IMR-90 (cell line): ENCODE data around the gene PATL2. TPM values are rescaled to one million over a fixed set of nuclear protein-coding genes. Genes with fewer than 3 reads are reported as not detected.

Source experiments
- ATAC-seq: fragments of 200-7000 bp; cut with Tn5 transposase; 2 replicates; pipeline ENCODE4 v1.9.1; 2020; ENCODE audit warnings: low read depth, mild to moderate bottlenecking, moderate library complexity
- BruUV-seq: library from RNA; stranded (reverse); fragments of 400-500 nt; replicated peaks from 2 replicates; lab custom pipeline; 2021; lab: Mats Ljungman, UMichigan
- CTCF ChIA-PET: fragments of 300-600 bp; formaldehyde crosslinking; extraction: SDS; loops from one replicate; lab custom pipeline; 2021; ENCODE audit warnings: antibody characterized with exemption; lab: Yijun Ruan, JAX
- POLR2A ChIA-PET: fragments of 300-600 bp; sonication (Branson Sonifier 250); formaldehyde crosslinking; loops from one replicate; lab custom pipeline; 2022; ENCODE audit warnings: antibody characterized with exemption; ENCODE audit not compliant: unreplicated experiment; lab: Charles Lee
- DNase-seq: peaks from one replicate; pipeline ENCODE4 v3.0.0; 2013
- H2AFZ ChIP-seq: replicated peaks from 2 replicates; pipeline ENCODE3; 2013; ENCODE audit warnings: low read length, mild to moderate bottlenecking; ENCODE audit not compliant: poor library complexity
- H2AK5ac ChIP-seq: 2 replicates; pipeline ENCODE4 v1.6.1; 2013; ENCODE audit warnings: low read depth, low read length, inconsistent platforms
- H2AK9ac ChIP-seq: replicated peaks from 2 replicates; pipeline ENCODE3; 2013; ENCODE audit warnings: mild to moderate bottlenecking, low read depth, low read length, moderate library complexity; ENCODE audit not compliant: poor library complexity
- H2BK120ac ChIP-seq: 2 replicates; pipeline ENCODE4 v1.6.1; 2013; ENCODE audit warnings: low read depth, low read length, inconsistent platforms
- H2BK15ac ChIP-seq: 3 replicates; pipeline ENCODE4 v1.6.1; 2013; ENCODE audit warnings: low read depth, low read length, inconsistent platforms
- H2BK20ac ChIP-seq: 2 replicates; pipeline ENCODE4 v1.6.1; 2013; ENCODE audit warnings: low read depth, mild to moderate bottlenecking, inconsistent platforms, low read length, moderate library complexity
- H2BK5ac ChIP-seq: 2 replicates; pipeline ENCODE4 v1.6.1; 2013; ENCODE audit warnings: mild to moderate bottlenecking, low read depth, low read length, inconsistent platforms; ENCODE audit not compliant: poor library complexity, severe bottlenecking
- H3K14ac ChIP-seq: replicated peaks from 2 replicates; pipeline ENCODE4 v1.6.1; 2013; ENCODE audit warnings: low read depth, low read length, inconsistent platforms
- H3K18ac ChIP-seq: 2 replicates; pipeline ENCODE4 v1.6.1; 2013; ENCODE audit warnings: low read depth, low read length, control low read depth
- H3K23ac ChIP-seq: 2 replicates; pipeline ENCODE4 v1.6.1; 2013; ENCODE audit warnings: low read depth, low read length, inconsistent platforms
- H3K27ac ChIP-seq: 2 replicates; pipeline ENCODE4 v1.5.1; 2013; ENCODE audit warnings: mild to moderate bottlenecking, control low read depth, low read length; ENCODE audit not compliant: insufficient read depth
- H3K27me3 ChIP-seq: 2 replicates; pipeline ENCODE4 v1.6.1; 2013; ENCODE audit warnings: low read length; ENCODE audit not compliant: control insufficient read depth, insufficient read depth
- H3K36me3 ChIP-seq: 2 replicates; pipeline ENCODE4 v1.6.1; 2013; ENCODE audit warnings: low read length, mixed read lengths; ENCODE audit not compliant: control insufficient read depth, insufficient read depth
- H3K4ac ChIP-seq: 2 replicates; pipeline ENCODE4 v1.6.1; 2013; ENCODE audit warnings: low read depth, low read length, inconsistent platforms
- H3K4me1 ChIP-seq: 2 replicates; pipeline ENCODE4 v1.6.1; 2013; ENCODE audit warnings: low read length, mixed read lengths; ENCODE audit not compliant: control insufficient read depth, insufficient read depth
- H3K4me2 ChIP-seq: 2 replicates; pipeline ENCODE4 v1.6.1; 2013; ENCODE audit warnings: low read depth, mild to moderate bottlenecking, control low read depth, low read length, moderate library complexity
- H3K4me3 ChIP-seq: 2 replicates; pipeline ENCODE4 v1.5.1; 2013; ENCODE audit warnings: low read depth, mild to moderate bottlenecking, control low read depth, low read length, moderate library complexity; ENCODE audit not compliant: insufficient read depth
- H3K56ac ChIP-seq: 2 replicates; pipeline ENCODE4 v1.6.1; 2013; ENCODE audit warnings: low read length, inconsistent platforms; ENCODE audit not compliant: insufficient read depth; ENCODE audit errors: extremely low read depth
- H3K79me1 ChIP-seq, 2 experiments: 2 replicates each; pipeline ENCODE4 v1.6.1; 2013; ENCODE audit warnings: low read length in 2 of 2, inconsistent platforms in 1 of 2, low read depth in 1 of 2
- H3K9ac ChIP-seq: 2 replicates; pipeline ENCODE4 v1.6.1; 2013; ENCODE audit warnings: low read depth, low read length, control low read depth
- H3K9me1 ChIP-seq: 2 replicates; pipeline ENCODE4 v1.6.1; 2013; ENCODE audit warnings: low read length, inconsistent platforms; ENCODE audit not compliant: insufficient read depth
- H3K9me3 ChIP-seq: 2 replicates; pipeline ENCODE4 v1.6.1; 2013; ENCODE audit warnings: low read length; ENCODE audit not compliant: control insufficient read depth, insufficient read depth
- H4K20me1 ChIP-seq: 2 replicates; pipeline ENCODE4 v1.6.1; 2013; ENCODE audit warnings: low read length, inconsistent platforms; ENCODE audit not compliant: insufficient read depth
- H4K5ac ChIP-seq: 2 replicates; pipeline ENCODE4 v1.6.1; 2013; ENCODE audit warnings: mild to moderate bottlenecking, low read depth, low read length, control low read depth
- H4K8ac ChIP-seq, 2 experiments: 2 replicates each; pipeline ENCODE4 v1.6.1; 2013; ENCODE audit warnings: low read depth in 2 of 2, low read length in 2 of 2, control low read depth in 1 of 2, inconsistent platforms in 1 of 2
- H4K91ac ChIP-seq: 2 replicates; pipeline ENCODE4 v1.6.1; 2013; ENCODE audit warnings: low read depth, low read length, inconsistent platforms; ENCODE audit not compliant: insufficient read depth
- CEBPB ChIP-seq: IDR thresholded peaks from 2 replicates; pipeline ENCODE4 v1.6.1; 2012; ENCODE audit warnings: low read depth, low read length, improper control_type of control experiment
- CHD1 ChIP-seq: IDR thresholded peaks from 2 replicates; pipeline ENCODE4 v1.6.1; 2012; ENCODE audit warnings: low read depth, low read length, improper control_type of control experiment
- FOS ChIP-seq: fragments of 150-350 bp; IDR thresholded peaks from 2 replicates; pipeline ENCODE4 v1.6.1; 2016; ENCODE audit warnings: low read depth, low read length
- MAFK ChIP-seq: IDR thresholded peaks from 2 replicates; pipeline ENCODE4 v1.6.1; 2012; ENCODE audit warnings: low read depth, low read length, improper control_type of control experiment
- MXI1 ChIP-seq: IDR thresholded peaks from 2 replicates; pipeline ENCODE4 v1.6.1; 2012; ENCODE audit warnings: low read depth, mild to moderate bottlenecking, low read length, moderate library complexity, borderline replicate concordance
- NFE2L2 ChIP-seq: fragments of 150-350 bp; IDR thresholded peaks from 2 replicates; pipeline ENCODE4 v1.6.1; 2016; ENCODE audit warnings: low read depth, mild to moderate bottlenecking, low read length
- RAD21 ChIP-seq: IDR thresholded peaks from 2 replicates; pipeline ENCODE4 v1.6.1; 2012; ENCODE audit warnings: low read length, improper control_type of control experiment
- RCOR1 ChIP-seq: IDR thresholded peaks from 2 replicates; pipeline ENCODE4 v1.6.1; 2012; ENCODE audit warnings: mild to moderate bottlenecking, low read length, improper control_type of control experiment; ENCODE audit not compliant: insufficient replicate concordance
- RFX5 ChIP-seq: IDR thresholded peaks from 2 replicates; pipeline ENCODE4 v1.8.0; 2012; ENCODE audit warnings: low read depth, mild to moderate bottlenecking, low read length, moderate library complexity
- SMC3 ChIP-seq: fragments of 150-350 bp; IDR thresholded peaks from 2 replicates; pipeline ENCODE4 v1.6.1; 2016; ENCODE audit warnings: low read depth, mild to moderate bottlenecking, antibody characterized with exemption, low read length, moderate library complexity
- WGBS, 2 experiments: methylation state at CpG; one replicate each; pipeline versions ENCODE4 v1.1.5 to v1.1.7; 2013; ENCODE audit warnings: missing lambda C conversion rate in 2 of 2; ENCODE audit not compliant: insufficient read length in 1 of 2; ENCODE audit errors: extremely low coverage in 2 of 2; 5-methylcytosine and 5-hydroxymethylcytosine counted together
- dilution Hi-C: fragments of 300-500 bp; cut with HindIII; formaldehyde crosslinking; loops from one replicate; pipeline ENCODE4 v1.14.3; 2018; ENCODE audit warnings: low sequenced_read_pairs; ENCODE audit not compliant: unreplicated experiment
- in situ Hi-C: fragments of 300-500 bp; cut with MboI; formaldehyde crosslinking; loops from 3 replicates; pipeline ENCODE4 v1.14.3; 2019; ENCODE audit warnings: low sequenced_read_pairs, inconsistent platforms, mixed read lengths
- intact Hi-C: fragments of 100-400 bp; cut with micrococcal nuclease; formaldehyde crosslinking; loops from 2 replicates; pipeline ENCODE4 v1.10.0; 2022
- polyA plus RNA-seq, 3 experiments: library from polyadenylated mRNA; depleted of rRNA; stranded (reverse); fragments of >200 nt; gene quantifications; 2 replicates each; pipeline ENCODE4 v1.2.3, GENCODE V29; 2012; ENCODE audit warnings: low replicate concordance in 1 of 3
- total RNA-seq: library from RNA; depleted of rRNA; stranded (reverse); fragments of >200 nt; gene quantifications from 2 replicates; pipeline ENCODE4 v1.2.3, GENCODE V29; 2012
- TF ChIP-seq, protein P1 (sequence below): conservative IDR thresholded peaks from 2 replicates; pipeline ENCODE4 v1.5.1; 2012; ENCODE audit warnings: mild to moderate bottlenecking, low read depth, low read length, improper control_type of control experiment
- TF ChIP-seq, protein P2 (sequence below): fragments of 150-350 bp; IDR thresholded peaks from 2 replicates; pipeline ENCODE4 v1.6.1; 2017; ENCODE audit warnings: mild to moderate bottlenecking, antibody characterized with exemption, low read length, low read depth

Gene PATL2
- total and polyA plus RNA-seq, 2 of the 4 experiments (the other 2 are of a cell fraction) = 0.10 TPM; not detected in 1

DNA sequence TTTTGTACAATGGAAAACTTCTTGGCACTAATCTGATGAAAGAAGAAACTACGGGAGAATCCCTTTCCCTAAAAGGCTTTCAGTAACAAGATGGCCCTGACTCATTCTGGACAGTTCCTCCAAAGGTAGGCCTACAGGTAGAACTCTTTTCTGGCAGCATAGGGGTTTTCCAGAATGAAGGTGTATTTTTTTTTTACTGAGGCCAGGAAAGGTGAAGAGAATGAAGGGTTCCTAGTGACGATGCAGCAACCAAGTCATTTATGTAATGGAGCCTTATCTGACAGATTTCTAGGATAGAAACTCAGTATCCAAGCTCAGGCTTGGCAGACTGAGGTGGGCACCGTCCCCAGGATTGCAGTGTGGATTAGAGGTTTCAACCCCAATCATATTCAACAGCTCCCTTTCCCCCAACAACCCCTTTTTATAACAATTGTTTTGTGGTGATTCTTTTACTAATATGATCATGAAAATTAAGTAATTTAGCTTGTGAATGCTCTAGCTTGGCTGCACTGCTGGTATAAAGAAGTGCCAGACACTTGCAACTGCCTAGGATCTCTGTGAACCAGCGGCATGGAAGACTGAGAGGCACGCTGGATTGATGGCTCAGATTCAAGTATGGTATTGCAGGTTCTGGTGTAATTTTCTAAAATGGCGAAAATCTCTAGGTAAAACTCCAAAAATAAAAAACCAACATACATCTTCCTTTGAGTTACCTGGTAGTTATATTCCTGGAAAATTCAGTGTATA lies 16.5 kb upstream of the PATL2 start:
- Histone ChIP-seq H2AK5ac (peak overlapping the region; percentile 85), H3K23ac (peak overlapping the region; percentile 46), H2AFZ (no peak overlapping the region), H3K14ac (peak overlapping the region; percentile 39; the same call in 1 of the 2 replicates), H3K9me3 (no peaks in the 10 kb centered on the region), H3K9ac (no peak overlapping the region), H4K8ac (peak overlapping the region; percentile 5 to 29; a peak in 2 of 4 replicates), H3K4me3 (no peak overlapping the region), H3K4ac (peak overlapping the region; percentile 52), H3K4me2 (no peak overlapping the region), H3K9me1 (peaks cover 9% of the 10 kb centered on the region), H3K36me3 (peaks cover 3% of the 10 kb centered on the region; the same call in 1 of the 2 replicates), H3K27me3 (no peaks in the 10 kb centered on the region), H2BK120ac (peak overlapping the region; percentile 28), H2BK5ac (peak overlapping the region; percentile 74), H3K4me1 (peaks cover 2% of the 10 kb centered on the region; the same call in 1 of the 2 replicates), H3K79me1 (peaks cover 0 to 32% of the 10 kb centered on the region in 2 experiments; a peak in 2 of 4 replicates), H3K27ac (peak overlapping the region; percentile 76; the same call in 1 of the 2 replicates), H3K18ac (no peak overlapping the region; the same call in 1 of the 2 replicates), H4K20me1 (no peaks in the 10 kb centered on the region), H3K56ac (no peak overlapping the region), H2BK20ac (peak overlapping the region; percentile 71), H2AK9ac (no peak overlapping the region), H4K5ac (no peak overlapping the region), H4K91ac (peak overlapping the region; percentile 6; the same call in 1 of the 2 replicates), H2BK15ac (peak overlapping the region; percentile 54; the same call in 1 of the 3 replicates)
- intact Hi-C loops (loop anchor here (1.0 kb wide), 2 partner anchors 16 to 64 kb away; partner anchors contain the start of genes B2M, PATL2 and SPG11), in situ Hi-C loops (no loop called here), dilution Hi-C loops (no loop called here)
- TF ChIP-seq MAFK (no peak), RFX5 (no peak), RAD21 (no peak), FOS (no peak), RCOR1 (no peak), CEBPB (no peak), CHD1 (no peak), SMC3 (no peak), MXI1 (no peak), NFE2L2 (no peak)
- TF ChIP-seq, protein P1, sequence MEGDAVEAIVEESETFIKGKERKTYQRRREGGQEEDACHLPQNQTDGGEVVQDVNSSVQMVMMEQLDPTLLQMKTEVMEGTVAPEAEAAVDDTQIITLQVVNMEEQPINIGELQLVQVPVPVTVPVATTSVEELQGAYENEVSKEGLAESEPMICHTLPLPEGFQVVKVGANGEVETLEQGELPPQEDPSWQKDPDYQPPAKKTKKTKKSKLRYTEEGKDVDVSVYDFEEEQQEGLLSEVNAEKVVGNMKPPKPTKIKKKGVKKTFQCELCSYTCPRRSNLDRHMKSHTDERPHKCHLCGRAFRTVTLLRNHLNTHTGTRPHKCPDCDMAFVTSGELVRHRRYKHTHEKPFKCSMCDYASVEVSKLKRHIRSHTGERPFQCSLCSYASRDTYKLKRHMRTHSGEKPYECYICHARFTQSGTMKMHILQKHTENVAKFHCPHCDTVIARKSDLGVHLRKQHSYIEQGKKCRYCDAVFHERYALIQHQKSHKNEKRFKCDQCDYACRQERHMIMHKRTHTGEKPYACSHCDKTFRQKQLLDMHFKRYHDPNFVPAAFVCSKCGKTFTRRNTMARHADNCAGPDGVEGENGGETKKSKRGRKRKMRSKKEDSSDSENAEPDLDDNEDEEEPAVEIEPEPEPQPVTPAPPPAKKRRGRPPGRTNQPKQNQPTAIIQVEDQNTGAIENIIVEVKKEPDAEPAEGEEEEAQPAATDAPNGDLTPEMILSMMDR = no peak
- TF ChIP-seq, protein P2, sequence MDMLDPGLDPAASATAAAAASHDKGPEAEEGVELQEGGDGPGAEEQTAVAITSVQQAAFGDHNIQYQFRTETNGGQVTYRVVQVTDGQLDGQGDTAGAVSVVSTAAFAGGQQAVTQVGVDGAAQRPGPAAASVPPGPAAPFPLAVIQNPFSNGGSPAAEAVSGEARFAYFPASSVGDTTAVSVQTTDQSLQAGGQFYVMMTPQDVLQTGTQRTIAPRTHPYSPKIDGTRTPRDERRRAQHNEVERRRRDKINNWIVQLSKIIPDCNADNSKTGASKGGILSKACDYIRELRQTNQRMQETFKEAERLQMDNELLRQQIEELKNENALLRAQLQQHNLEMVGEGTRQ = no peak
- ATAC-seq (no peak), DNase-seq (no peak)
- POLR2A ChIA-PET = no interaction called here
- BruUV-seq = no TSS peak
- 100% methylated on average over 1 of the region's 6 CpGs; no CpG with 5 or more reads in 1 of the 2 experiments for WGBS, 2 experiments
- CTCF ChIA-PET = interaction anchor here (1.5 kb wide), 1 partner anchor 14 kb away, joined by 6 read pairs; no protein-coding TSS in a partner anchor
